Colonic mucosa (tissue), 4 donors: Measurements from ENCODE around the gene MYL7. TPM values are rescaled to one million over a fixed set of nuclear protein-coding genes. Genes with fewer than 3 reads are reported as not detected.

Experiments used
- DNase-seq: peaks from one replicate; pipeline ENCODE4 v3.0.0-alpha.2; 2020
- H3K27ac ChIP-seq: fragments of 200-600 bp; one replicate; pipeline ENCODE4 v1.8.0; 2021
- H3K27me3 ChIP-seq: fragments of 200-600 bp; one replicate; pipeline ENCODE4 v1.8.0; 2021
- H3K36me3 ChIP-seq: fragments of 200-600 bp; one replicate; pipeline ENCODE4 v1.8.0; 2021
- H3K4me1 ChIP-seq: fragments of 200-600 bp; one replicate; pipeline ENCODE4 v1.8.0; 2021; ENCODE audit warnings: mild to moderate bottlenecking
- H3K4me3 ChIP-seq: fragments of 200-600 bp; one replicate; pipeline ENCODE4 v1.8.0; 2021
- H3K9ac ChIP-seq, 2 donors: one replicate each; pipeline ENCODE4 v1.7.0; 2013; ENCODE audit warnings: control low read depth in 2 of 2, low read depth in 2 of 2, low read length in 2 of 2
- H3K9me3 ChIP-seq: fragments of 200-600 bp; one replicate; pipeline ENCODE4 v1.8.0; 2021
- intact Hi-C: fragments of 100-400 bp; cut with DNase I; formaldehyde crosslinking; loops from one replicate; pipeline ENCODE4 v1.14.1; 2022
- total RNA-seq, 2 donors: library from RNA; stranded (reverse); fragmentation: NEBNext Ultra II Directional in 1 of 2; extraction: Animal tissue kit (Norgen Biotek cat#: 25700) in 1 of 2; gene quantifications; one replicate each; pipeline ENCODE4 v1.2.1, GENCODE V29; 2021
- TF ChIP-seq, protein P1 (sequence below): fragments of 200-600 bp; IDR thresholded peaks from one replicate; pipeline ENCODE4 v1.8.0; 2022; ENCODE audit warnings: antibody characterized with exemption, mild to moderate bottlenecking
- donor health status: healthy.
- donor health status: DM: no; HTN: no; CAD: no.
- donor health status: DM: no; HTN: no; CAD: no.

MYL7 gene
- total RNA-seq, 2 donors from 2014 or later, result 2.2 TPM; not detected in 1

DNA sequence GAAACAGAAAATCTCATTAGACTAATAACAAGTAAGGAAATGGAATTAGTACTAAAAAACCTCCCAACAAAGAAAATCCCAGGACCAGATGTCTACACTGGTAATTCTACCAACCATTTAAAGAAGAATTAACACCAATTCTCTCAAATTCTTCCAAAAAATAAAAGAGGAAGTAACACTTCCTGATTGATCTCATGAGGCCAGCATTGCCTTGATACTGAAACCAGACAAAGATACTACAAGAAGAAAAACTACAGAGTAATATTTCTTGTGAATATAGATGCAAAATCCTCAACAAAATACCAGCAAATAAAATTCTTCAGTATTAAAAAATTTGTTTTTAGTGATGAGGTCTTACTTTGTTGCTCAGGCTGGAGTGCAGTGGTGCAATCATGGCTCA, 26.8 kb upstream of the MYL7 start:
- H3K9me3 ChIP-seq, result no peaks in the 10 kb centered on the region
- H3K4me3 ChIP-seq, result no peak overlapping the region
- no peaks in the 10 kb centered on the region for H3K4me1 ChIP-seq
- no peak overlapping the region for H3K27ac ChIP-seq
- no peaks in the 10 kb centered on the region for H3K36me3 ChIP-seq
- TF ChIP-seq, protein P1, sequence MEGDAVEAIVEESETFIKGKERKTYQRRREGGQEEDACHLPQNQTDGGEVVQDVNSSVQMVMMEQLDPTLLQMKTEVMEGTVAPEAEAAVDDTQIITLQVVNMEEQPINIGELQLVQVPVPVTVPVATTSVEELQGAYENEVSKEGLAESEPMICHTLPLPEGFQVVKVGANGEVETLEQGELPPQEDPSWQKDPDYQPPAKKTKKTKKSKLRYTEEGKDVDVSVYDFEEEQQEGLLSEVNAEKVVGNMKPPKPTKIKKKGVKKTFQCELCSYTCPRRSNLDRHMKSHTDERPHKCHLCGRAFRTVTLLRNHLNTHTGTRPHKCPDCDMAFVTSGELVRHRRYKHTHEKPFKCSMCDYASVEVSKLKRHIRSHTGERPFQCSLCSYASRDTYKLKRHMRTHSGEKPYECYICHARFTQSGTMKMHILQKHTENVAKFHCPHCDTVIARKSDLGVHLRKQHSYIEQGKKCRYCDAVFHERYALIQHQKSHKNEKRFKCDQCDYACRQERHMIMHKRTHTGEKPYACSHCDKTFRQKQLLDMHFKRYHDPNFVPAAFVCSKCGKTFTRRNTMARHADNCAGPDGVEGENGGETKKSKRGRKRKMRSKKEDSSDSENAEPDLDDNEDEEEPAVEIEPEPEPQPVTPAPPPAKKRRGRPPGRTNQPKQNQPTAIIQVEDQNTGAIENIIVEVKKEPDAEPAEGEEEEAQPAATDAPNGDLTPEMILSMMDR, result no peak
- DNase-seq, result no peak
- H3K27me3 ChIP-seq, result no peaks in the 10 kb centered on the region
- H3K9ac ChIP-seq, result no peak overlapping the region
- intact Hi-C loops, result no loop called here

GRCh38 chr7:44163591-44163990, 22.5 kb upstream of the MYL7 start:
- intact Hi-C loops, result no loop called here
- H3K4me3 ChIP-seq, result no peak overlapping the region
- no peak overlapping the region for H3K9ac ChIP-seq
- DNase-seq, result no peak
- H3K9me3 ChIP-seq, result no peaks in the 10 kb centered on the region
- no peak overlapping the region for H3K27ac ChIP-seq
- no peaks in the 10 kb centered on the region for H3K36me3 ChIP-seq
- H3K4me1 ChIP-seq, result no peaks in the 10 kb centered on the region
- H3K27me3 ChIP-seq, result no peaks in the 10 kb centered on the region
- TF ChIP-seq, protein P1, result no peak

DNA sequence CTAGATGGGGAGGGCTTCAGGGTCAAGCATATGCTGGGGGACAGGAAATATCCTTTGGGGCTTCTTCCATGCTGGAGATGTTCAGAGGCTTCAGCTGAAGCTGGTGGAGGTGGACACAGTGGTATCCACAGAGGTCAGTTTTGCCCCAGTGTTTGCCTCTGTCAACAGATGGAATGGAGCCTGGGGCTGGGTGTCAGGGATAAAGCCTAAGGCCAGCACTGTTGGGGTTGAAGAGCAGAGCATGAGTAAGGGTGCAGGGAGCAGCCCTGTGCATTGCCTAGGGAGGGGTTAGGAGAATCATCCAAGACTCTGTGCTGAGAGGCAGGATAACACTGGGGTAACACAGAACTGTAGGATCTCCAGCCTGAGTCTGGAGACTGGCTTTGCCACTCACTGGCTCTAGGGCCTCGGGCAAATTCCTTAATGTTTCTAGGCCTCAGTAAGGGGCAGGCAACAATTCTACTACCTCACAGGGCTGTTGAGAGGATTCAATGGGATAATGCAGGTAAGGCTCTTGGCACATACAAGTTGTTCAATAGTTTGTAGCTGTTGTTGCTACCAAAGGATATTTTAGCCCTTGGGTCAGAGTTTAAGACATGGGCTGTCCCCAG, 21.8 kb upstream of the MYL7 start:
- Histone ChIP-seq H3K36me3 (no peaks in the 10 kb centered on the region), H3K9me3 (no peaks in the 10 kb centered on the region), H3K27me3 (no peaks in the 10 kb centered on the region), H3K9ac (no peak overlapping the region), H3K4me1 (no peaks in the 10 kb centered on the region), H3K27ac (no peak overlapping the region), H3K4me3 (no peak overlapping the region)
- DNase-seq, result no peak
- intact Hi-C loops, result no loop called here
- TF ChIP-seq, protein P1, result no peak

DNA sequence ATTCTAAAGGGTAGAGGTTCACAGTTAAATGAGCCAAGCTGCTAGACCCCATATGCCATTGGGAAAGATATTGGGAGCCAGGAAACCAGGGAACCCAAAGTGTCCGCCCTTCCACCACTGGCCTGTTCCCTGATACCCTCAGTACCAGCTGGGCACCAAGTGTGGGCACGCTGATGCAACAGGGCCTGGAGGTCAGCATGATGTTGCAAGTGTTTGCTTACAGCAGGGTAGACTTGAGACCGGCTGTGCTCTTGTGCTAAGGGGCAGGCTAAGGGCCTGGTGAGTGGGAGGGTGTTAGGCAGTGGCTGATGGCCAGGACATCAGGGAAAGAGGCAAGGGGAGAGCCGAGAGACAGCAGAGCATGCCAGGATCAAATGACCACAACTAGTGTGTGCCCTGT, 21.0 kb upstream of the MYL7 start:
- no peak for DNase-seq
- TF ChIP-seq, protein P1, result no peak

DNA sequence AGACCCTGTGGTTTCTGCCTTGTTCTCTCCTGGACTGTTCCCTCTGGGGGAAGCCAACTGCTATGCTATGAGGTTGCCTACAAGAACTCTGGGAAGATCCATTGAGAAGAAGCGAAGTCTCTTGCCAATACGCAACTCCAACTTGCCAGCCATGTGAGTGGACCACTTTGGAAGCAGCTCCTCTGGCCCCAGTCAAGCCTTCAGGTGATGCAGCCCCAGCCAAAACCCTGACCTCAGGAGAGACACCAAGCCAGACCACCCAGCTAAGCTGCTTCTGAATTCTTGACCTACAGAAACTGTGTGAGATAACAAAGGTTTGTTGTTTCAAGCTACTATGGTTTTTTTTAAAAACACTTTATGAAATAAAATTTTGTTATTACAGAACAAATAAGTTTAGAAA, 20.2 kb upstream of the MYL7 start:
- Histone ChIP-seq H3K4me1 (no peaks in the 10 kb centered on the region), H3K9ac (no peak overlapping the region), H3K36me3 (no peaks in the 10 kb centered on the region), H3K27ac (no peak overlapping the region), H3K4me3 (no peak overlapping the region), H3K27me3 (no peaks in the 10 kb centered on the region), H3K9me3 (no peaks in the 10 kb centered on the region)
- TF ChIP-seq, protein P1, result no peak
- intact Hi-C loops, result no loop called here
- no peak for DNase-seq

More for the DNA sequence above, 21.0 kb upstream of the MYL7 start:
- H3K9me3 ChIP-seq, result no peaks in the 10 kb centered on the region
- no peak overlapping the region for H3K4me3 ChIP-seq
- H3K36me3 ChIP-seq, result no peaks in the 10 kb centered on the region
- H3K4me1 ChIP-seq, result no peaks in the 10 kb centered on the region
- H3K27ac ChIP-seq, result no peak overlapping the region
- H3K27me3 ChIP-seq, result no peaks in the 10 kb centered on the region
- intact Hi-C loops, result no loop called here
- H3K9ac ChIP-seq, result no peak overlapping the region
